ENCODE measurements around the gene GLRX3. TPM values are rescaled to one million over a fixed set of nuclear protein-coding genes. Genes with fewer than 3 reads are reported as not detected.
A peak's percentile ranks its signal among the peaks of the same experiment; 100 is the strongest.

The GLRX3 gene
- total RNA-seq, 1 experiment from 2014 or later = 177 TPM

- ChIA-PET POLR2A (interaction anchor here (2.1 kb wide), 1 partner anchor 31 kb away, joined by 16 read pairs; the partner anchor contains the start of gene C10orf143), CTCF (interaction anchor here (0.8 to 2.4 kb wide), 5 partner anchors 11 to 1877 kb away, joined by 3 to 8 read pairs (median 3); partner anchors contain the start of gene C10orf143)
- H3K27me3 Mint-ChIP-seq (ENCODE audit: insufficient read depth, unreplicated experiment) = no peaks in the 10 kb centered on the region
- H3K4me3 Mint-ChIP-seq (ENCODE audit: unreplicated experiment) = no peak overlapping the region
- intact Hi-C loops (cut with micrococcal nuclease) = no loop called here
- H3K4me1 Mint-ChIP-seq (ENCODE audit: insufficient read depth, unreplicated experiment) = peaks cover 30% of the 10 kb centered on the region
- peak; percentile 6 for DNase-seq (ENCODE audit: unreplicated experiment)
- H3K9me3 Mint-ChIP-seq (ENCODE audit: unreplicated experiment) = no peaks in the 10 kb centered on the region
- no peak overlapping the region for H3K27ac Mint-ChIP-seq (ENCODE audit: low read depth, unreplicated experiment)
- BruUV-seq (replicated peaks) = no TSS peak
- no peak for TF ChIP-seq CTCF (IDR thresholded peaks at IDR 0.05; ENCODE audit: unreplicated experiment)
- H3K36me3 Mint-ChIP-seq (ENCODE audit: insufficient read depth, unreplicated experiment) = peaks cover 26% of the 10 kb centered on the region
Measured at GRCh38 chr10:130141460-130141859, 5.3 kb downstream of the GLRX3 start.

GRCh38 chr10:130141878-130142277 is 5.7 kb downstream of the GLRX3 start:
- BruUV-seq (replicated peaks) = no TSS peak
- POLR2A ChIA-PET = interaction anchor here (1.2 to 2.1 kb wide), 2 partner anchors 31 to 35 kb away, joined by 4 to 16 read pairs; partner anchors contain the start of gene C10orf143
- Mint-ChIP-seq H3K27ac (ENCODE audit: low read depth, unreplicated experiment) (peak overlapping the region; percentile 31), H3K4me1 (ENCODE audit: insufficient read depth, unreplicated experiment) (peaks cover 30% of the 10 kb centered on the region), H3K27me3 (ENCODE audit: insufficient read depth, unreplicated experiment) (no peaks in the 10 kb centered on the region), H3K9me3 (ENCODE audit: unreplicated experiment) (no peaks in the 10 kb centered on the region), H3K4me3 (ENCODE audit: unreplicated experiment) (no peak overlapping the region), H3K36me3 (ENCODE audit: insufficient read depth, unreplicated experiment) (peaks cover 27% of the 10 kb centered on the region)
- CTCF ChIA-PET = interaction anchor here (0.7 to 2.4 kb wide), 6 partner anchors 11 to 1878 kb away, joined by 3 to 8 read pairs (median 4); partner anchors contain the start of gene C10orf143
- no peak for TF ChIP-seq CTCF (IDR thresholded peaks at IDR 0.05; ENCODE audit: unreplicated experiment)
- DNase-seq (ENCODE audit: unreplicated experiment) = no peak
- intact Hi-C loops (cut with micrococcal nuclease) = no loop called here

- Mint-ChIP-seq H3K27me3 (ENCODE audit: insufficient read depth, unreplicated experiment) (no peaks in the 10 kb centered on the region), H3K36me3 (ENCODE audit: insufficient read depth, unreplicated experiment) (peaks cover 57% of the 10 kb centered on the region), H3K4me3 (ENCODE audit: unreplicated experiment) (no peak overlapping the region), H3K27ac (ENCODE audit: low read depth, unreplicated experiment) (no peak overlapping the region), H3K9me3 (ENCODE audit: unreplicated experiment) (no peaks in the 10 kb centered on the region), H3K4me1 (ENCODE audit: insufficient read depth, unreplicated experiment) (peaks cover 18% of the 10 kb centered on the region)
- BruUV-seq (replicated peaks) = no TSS peak
- CTCF ChIA-PET = no interaction called here
- TF ChIP-seq CTCF (IDR thresholded peaks at IDR 0.05; ENCODE audit: unreplicated experiment) = no peak
- intact Hi-C loops (cut with micrococcal nuclease) = no loop called here
- no peak for DNase-seq (ENCODE audit: unreplicated experiment)
- POLR2A ChIA-PET = interaction anchor here (1.3 kb wide), 2 partner anchors 13 to 36 kb away, joined by 3 to 6 read pairs; no protein-coding TSS in a partner anchor
Measured at GRCh38 chr10:130146042-130146441, 9.9 kb downstream of the GLRX3 start.

- Mint-ChIP-seq H3K4me3 (ENCODE audit: unreplicated experiment) (no peak overlapping the region), H3K27me3 (ENCODE audit: insufficient read depth, unreplicated experiment) (no peaks in the 10 kb centered on the region), H3K27ac (ENCODE audit: low read depth, unreplicated experiment) (no peak overlapping the region), H3K36me3 (ENCODE audit: insufficient read depth, unreplicated experiment) (peaks cover 51% of the 10 kb centered on the region), H3K4me1 (ENCODE audit: insufficient read depth, unreplicated experiment) (peaks cover 20% of the 10 kb centered on the region), H3K9me3 (ENCODE audit: unreplicated experiment) (no peaks in the 10 kb centered on the region)
- ChIA-PET POLR2A (interaction anchor here (0.6 to 1.7 kb wide), 7 partner anchors 8 to 680 kb away, joined by 3 to 6 read pairs (median 4); no protein-coding TSS in a partner anchor), CTCF (interaction anchor here (0.7 to 0.9 kb wide), 3 partner anchors 9 to 32 kb away, joined by 3 to 4 read pairs (median 3); no protein-coding TSS in a partner anchor)
- no peak for DNase-seq (ENCODE audit: unreplicated experiment)
- intact Hi-C loops (cut with micrococcal nuclease) = no loop called here
- BruUV-seq (replicated peaks) = no TSS peak
- TF ChIP-seq CTCF (IDR thresholded peaks at IDR 0.05; ENCODE audit: unreplicated experiment) = no peak
Measured at GRCh38 chr10:130159192-130159794, 23.1 kb downstream of the GLRX3 start.

All from MCF 10A (cell line).